ENCODE data around the gene USP28.

Gene USP28

DNA sequence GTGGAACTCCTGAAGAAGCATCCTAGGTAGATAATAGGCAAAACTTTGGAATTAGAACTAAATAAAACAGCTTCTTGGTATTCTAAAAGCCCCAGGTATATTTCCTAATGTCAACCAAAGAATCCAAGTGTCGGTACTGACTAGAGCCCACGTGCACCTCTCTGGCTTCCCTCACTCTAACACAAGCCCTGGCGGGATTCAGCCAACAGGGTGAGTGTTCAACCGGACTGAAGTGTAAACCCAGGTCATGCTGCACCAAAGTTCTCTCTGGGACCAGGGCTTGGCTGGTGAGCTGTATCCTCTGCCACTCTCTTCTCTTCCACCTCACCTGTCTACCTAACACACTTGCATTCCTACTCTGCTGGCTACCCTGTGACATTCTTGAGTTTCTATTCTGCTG lies 40.1 kb downstream of the USP28 start:
- no peak overlapping the region for H3K27ac Mint-ChIP-seq

DNA sequence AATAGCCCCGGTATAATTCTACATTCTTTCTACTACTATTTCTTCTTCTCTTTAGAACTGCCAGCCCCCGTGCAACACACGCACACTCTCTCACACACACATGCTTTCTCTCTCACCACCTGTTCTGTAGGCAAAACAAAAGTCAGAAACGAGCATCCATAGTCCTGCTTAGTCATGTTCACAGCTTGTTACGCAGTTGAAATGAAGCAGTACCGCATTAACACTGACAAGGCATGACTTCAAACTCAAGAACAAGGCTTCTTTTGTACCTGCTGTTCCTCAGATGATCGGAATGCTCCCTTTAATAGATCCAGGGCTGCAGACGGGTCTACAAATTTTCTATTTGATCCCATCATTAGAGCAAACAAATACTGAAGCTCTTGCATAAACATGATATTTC lies 42.2 kb downstream of the USP28 start:
- Mint-ChIP-seq H3K36me3 (ENCODE audit: low read depth) (peaks cover 17% of the 10 kb centered on the region), H3K27ac (no peak overlapping the region), H3K4me3 (no peak overlapping the region), H3K9me3 (no peaks in the 10 kb centered on the region), H3K4me1 (ENCODE audit: low read depth) (peaks cover 6% of the 10 kb centered on the region), H3K27me3 (no peaks in the 10 kb centered on the region)

More for the DNA sequence above, 40.1 kb downstream of the USP28 start:
- Mint-ChIP-seq H3K4me3 (no peak overlapping the region), H3K9me3 (no peaks in the 10 kb centered on the region), H3K36me3 (ENCODE audit: low read depth) (peaks cover 18% of the 10 kb centered on the region), H3K4me1 (ENCODE audit: low read depth) (peaks cover 11% of the 10 kb centered on the region), H3K27me3 (no peaks in the 10 kb centered on the region)

DNA sequence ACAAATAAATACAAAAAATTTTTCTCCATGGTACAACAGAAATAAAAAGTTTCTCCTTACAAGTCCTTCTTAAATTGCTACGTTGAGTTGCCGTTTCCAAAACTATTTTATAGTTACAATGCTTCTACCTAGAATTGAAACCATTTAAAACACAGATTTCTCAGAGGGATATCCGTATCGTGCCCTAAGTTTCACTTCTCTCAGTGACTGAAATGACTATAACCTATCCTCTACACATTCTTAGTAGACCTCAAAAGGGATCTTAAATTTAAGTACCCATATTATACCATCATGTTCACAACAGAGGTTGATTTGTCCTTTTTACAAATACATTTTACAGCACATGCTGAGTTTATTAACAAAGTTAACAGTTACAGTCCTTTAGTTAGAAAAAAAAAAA lies 44.1 kb downstream of the USP28 start:
- H3K27ac Mint-ChIP-seq, result no peak overlapping the region
- peaks cover 30% of the 10 kb centered on the region for H3K36me3 Mint-ChIP-seq (ENCODE audit: low read depth)
- no peak overlapping the region for H3K4me3 Mint-ChIP-seq
- no peaks in the 10 kb centered on the region for H3K9me3 Mint-ChIP-seq
- peaks cover 6% of the 10 kb centered on the region for H3K4me1 Mint-ChIP-seq (ENCODE audit: low read depth)
- no peaks in the 10 kb centered on the region for H3K27me3 Mint-ChIP-seq

DNA sequence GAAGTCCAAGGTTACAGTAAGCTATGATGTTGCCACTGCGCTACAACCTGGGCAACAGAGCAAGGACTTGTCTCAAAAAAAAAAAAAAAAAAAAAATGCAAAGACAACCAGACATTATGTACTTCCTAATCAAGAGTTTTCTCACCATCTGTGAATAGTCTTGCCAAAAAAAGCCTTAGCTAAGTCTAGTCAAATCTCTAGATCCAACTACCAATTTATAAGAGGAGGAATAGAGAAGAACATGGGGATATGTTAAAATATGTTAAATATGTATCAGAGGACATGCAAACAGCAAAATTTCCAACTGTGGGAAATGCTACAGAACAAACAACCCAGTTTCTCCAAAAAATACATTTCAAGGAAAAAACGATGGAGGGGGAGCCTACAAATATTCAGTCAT lies 45.6 kb downstream of the USP28 start:
- Mint-ChIP-seq H3K27me3 (no peaks in the 10 kb centered on the region), H3K4me1 (ENCODE audit: low read depth) (peaks cover 6% of the 10 kb centered on the region), H3K9me3 (no peaks in the 10 kb centered on the region), H3K4me3 (no peak overlapping the region), H3K36me3 (ENCODE audit: low read depth) (peaks cover 42% of the 10 kb centered on the region), H3K27ac (no peak overlapping the region)

DNA sequence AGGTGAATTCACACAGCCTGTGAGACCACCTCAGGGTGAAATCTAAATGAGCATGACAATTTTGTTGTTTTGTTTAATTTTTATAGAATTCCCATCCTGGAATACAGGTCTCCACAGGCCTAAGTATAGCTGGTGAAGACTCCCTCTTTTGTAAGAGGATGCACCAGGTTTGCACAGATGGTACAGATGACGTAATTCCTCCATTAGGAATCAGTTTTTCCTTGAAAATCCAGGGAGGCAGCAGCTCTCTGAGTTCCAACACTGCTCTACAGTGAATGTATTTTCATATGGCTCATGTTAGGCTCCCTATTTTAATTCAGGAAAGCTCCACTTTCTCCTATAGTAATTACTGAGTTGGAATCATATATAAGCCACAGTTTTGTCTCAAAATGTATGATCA lies 47.2 kb downstream of the USP28 start:
- peaks cover 6% of the 10 kb centered on the region for H3K4me1 Mint-ChIP-seq (ENCODE audit: low read depth)
- H3K9me3 Mint-ChIP-seq, result no peaks in the 10 kb centered on the region
- H3K36me3 Mint-ChIP-seq (ENCODE audit: low read depth), result peaks cover 48% of the 10 kb centered on the region
- no peak overlapping the region for H3K4me3 Mint-ChIP-seq
- H3K27me3 Mint-ChIP-seq, result no peaks in the 10 kb centered on the region
- H3K27ac Mint-ChIP-seq, result no peak overlapping the region

DNA sequence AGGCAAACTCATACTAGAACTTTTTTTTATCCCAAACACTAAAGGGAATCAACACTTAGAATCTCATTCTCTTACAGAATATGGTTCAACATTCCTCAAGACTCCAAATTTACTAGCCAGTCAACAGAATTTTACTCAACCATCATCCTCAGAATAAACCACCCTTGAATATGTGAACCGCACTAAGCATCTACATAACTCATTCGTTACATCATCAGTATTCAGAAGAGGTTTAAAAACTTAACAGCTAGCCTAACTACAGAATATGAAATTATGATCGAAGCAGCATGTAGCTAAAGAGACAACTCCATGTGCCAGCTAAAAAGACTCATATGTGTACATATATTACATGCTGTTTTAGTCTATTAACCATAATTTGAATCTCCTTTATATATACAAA lies 47.9 kb downstream of the USP28 start:
- Mint-ChIP-seq H3K9me3 (no peaks in the 10 kb centered on the region), H3K27ac (no peak overlapping the region), H3K4me1 (ENCODE audit: low read depth) (peaks cover 6% of the 10 kb centered on the region), H3K4me3 (no peak overlapping the region), H3K27me3 (no peaks in the 10 kb centered on the region), H3K36me3 (ENCODE audit: low read depth) (peaks cover 50% of the 10 kb centered on the region)

DNA sequence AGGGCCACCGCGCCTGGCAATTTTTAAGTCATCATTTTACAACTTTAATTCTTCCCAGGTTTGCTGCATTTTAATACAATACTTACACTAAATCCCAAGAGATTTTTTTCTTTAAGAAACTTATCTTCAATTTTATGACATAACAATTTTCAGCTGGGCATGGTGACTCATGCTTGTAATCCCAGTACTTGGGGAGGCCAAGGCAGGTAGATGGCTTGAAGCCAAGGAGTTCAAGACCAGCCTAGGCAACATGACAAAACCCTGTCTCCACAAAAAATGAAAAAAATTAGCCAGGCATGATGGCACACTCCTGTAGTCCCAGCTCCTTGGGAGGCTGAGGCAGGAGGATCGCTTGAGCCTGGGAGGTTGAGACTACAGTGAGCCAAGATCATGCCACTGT lies 56.9 kb downstream of the USP28 start:
- no peaks in the 10 kb centered on the region for H3K4me1 Mint-ChIP-seq (ENCODE audit: low read depth)
- no peaks in the 10 kb centered on the region for H3K9me3 Mint-ChIP-seq
- no peak overlapping the region for H3K27ac Mint-ChIP-seq
- no peaks in the 10 kb centered on the region for H3K27me3 Mint-ChIP-seq
- H3K36me3 Mint-ChIP-seq (ENCODE audit: low read depth), result peaks cover 53% of the 10 kb centered on the region
- no peak overlapping the region for H3K4me3 Mint-ChIP-seq

DNA sequence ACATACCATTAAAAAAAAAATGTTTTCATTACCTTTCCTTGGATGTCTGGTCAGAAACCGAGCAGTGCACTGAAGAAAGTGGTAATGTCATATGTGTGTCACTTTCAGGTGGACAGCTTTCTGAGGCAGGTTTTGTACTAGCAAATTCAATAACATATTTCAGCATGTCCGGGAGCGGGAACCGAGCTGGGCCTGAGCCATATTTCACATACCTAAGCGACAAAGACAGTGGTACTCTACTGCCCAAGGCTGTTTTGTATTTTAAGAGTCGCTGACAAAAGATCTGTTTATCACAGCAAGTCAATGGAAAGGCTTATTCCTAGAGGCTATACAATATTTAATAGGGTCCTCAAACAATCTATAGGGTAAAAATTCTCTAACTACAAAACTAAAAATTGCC lies 57.7 kb downstream of the USP28 start:
- Mint-ChIP-seq H3K27me3 (no peaks in the 10 kb centered on the region), H3K4me3 (no peak overlapping the region), H3K9me3 (no peaks in the 10 kb centered on the region), H3K27ac (no peak overlapping the region), H3K36me3 (ENCODE audit: low read depth) (peaks cover 51% of the 10 kb centered on the region), H3K4me1 (ENCODE audit: low read depth) (no peaks in the 10 kb centered on the region)

DNA sequence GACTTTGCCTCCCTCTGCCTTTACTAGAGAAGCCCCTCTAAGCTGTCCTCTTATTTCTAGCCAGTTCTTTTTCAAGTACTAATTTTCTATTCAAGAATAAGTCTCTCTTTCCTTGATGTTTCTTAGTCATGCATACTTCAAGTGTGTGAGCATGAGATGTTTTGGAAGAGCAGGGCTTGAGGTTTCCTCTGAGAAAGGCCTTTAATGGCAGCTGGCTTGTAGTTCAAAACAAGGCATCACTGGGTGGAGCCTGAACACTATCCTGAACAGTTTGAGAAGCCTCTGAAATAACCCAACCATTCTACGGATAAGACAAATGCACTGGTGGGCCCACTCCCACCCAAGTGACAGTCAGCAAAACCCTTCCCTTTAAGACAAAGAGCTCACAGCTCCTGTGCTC lies 58.2 kb downstream of the USP28 start:
- Mint-ChIP-seq H3K4me1 (ENCODE audit: low read depth) (no peaks in the 10 kb centered on the region), H3K9me3 (no peaks in the 10 kb centered on the region), H3K27me3 (no peaks in the 10 kb centered on the region), H3K27ac (no peak overlapping the region), H3K4me3 (no peak overlapping the region), H3K36me3 (ENCODE audit: low read depth) (peaks cover 53% of the 10 kb centered on the region)

DNA sequence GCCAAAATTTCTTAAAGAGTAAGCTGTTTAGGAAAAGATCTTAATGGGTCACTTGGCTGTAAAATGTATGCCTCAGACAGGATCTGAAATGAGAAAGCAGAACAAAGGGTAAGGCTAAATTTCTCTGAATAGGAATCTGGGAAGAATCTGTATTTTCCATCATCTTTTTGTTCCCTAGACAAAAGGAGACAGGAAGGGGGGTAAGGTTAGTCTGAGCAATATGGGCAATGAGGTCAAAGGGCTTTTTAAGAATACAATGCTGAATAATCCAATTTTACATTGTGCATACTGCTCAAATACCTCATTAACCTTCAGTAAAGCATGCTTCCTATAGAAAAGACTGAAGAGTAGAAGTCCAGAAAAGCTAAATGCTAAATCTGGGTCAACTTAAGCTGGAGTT lies 61.2 kb downstream of the USP28 start:
- Mint-ChIP-seq H3K27ac (no peak overlapping the region), H3K9me3 (no peaks in the 10 kb centered on the region), H3K36me3 (ENCODE audit: low read depth) (peaks cover 49% of the 10 kb centered on the region), H3K4me1 (ENCODE audit: low read depth) (no peaks in the 10 kb centered on the region), H3K4me3 (no peak overlapping the region), H3K27me3 (no peaks in the 10 kb centered on the region)

DNA sequence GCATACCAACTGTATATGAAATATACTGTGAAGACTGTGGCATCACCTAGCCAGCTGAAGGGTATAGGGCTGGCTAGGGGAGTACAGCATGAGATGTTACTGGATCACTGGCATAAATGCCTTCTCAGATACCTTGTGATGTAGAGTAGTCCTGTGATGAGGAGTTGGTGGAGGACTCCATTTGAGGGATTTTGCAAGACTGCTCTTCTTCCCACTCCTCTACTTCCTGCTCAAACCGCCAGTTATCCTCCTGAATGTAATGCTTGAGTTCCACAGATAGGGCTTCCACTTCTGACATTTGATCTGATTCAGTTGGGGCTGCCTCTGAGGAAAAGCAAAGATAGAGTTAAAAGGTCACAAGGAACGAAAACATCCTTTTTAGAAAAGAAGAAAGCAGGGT lies 66.4 kb downstream of the USP28 start:
- Mint-ChIP-seq H3K9me3 (no peaks in the 10 kb centered on the region), H3K27me3 (no peaks in the 10 kb centered on the region), H3K36me3 (ENCODE audit: low read depth) (peaks cover 53% of the 10 kb centered on the region), H3K4me1 (ENCODE audit: low read depth) (no peaks in the 10 kb centered on the region), H3K4me3 (no peak overlapping the region), H3K27ac (no peak overlapping the region)

DNA sequence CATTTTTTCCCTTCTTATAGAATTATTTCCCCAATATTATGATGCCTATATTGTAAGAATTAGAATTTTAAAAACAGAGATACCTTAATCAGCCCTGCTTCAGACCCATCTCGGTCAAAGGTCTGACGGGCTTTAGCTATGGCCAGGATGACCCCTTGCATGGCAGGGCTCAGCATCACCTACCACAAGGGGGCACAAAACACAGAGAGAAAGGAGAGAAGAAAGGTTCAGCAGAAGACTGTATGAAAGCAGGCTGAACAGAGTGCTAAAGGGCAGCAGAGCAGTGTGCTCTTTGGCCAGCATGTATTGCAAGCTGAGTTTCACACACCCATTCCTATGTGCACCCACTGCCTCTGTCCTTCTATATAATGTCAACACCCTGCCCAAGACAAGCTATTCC lies 69.0 kb downstream of the USP28 start:
- H3K4me1 Mint-ChIP-seq (ENCODE audit: low read depth), result no peaks in the 10 kb centered on the region
- no peak overlapping the region for H3K4me3 Mint-ChIP-seq
- H3K27ac Mint-ChIP-seq, result no peak overlapping the region
- no peaks in the 10 kb centered on the region for H3K27me3 Mint-ChIP-seq
- peaks cover 49% of the 10 kb centered on the region for H3K36me3 Mint-ChIP-seq (ENCODE audit: low read depth)
- no peaks in the 10 kb centered on the region for H3K9me3 Mint-ChIP-seq

DNA sequence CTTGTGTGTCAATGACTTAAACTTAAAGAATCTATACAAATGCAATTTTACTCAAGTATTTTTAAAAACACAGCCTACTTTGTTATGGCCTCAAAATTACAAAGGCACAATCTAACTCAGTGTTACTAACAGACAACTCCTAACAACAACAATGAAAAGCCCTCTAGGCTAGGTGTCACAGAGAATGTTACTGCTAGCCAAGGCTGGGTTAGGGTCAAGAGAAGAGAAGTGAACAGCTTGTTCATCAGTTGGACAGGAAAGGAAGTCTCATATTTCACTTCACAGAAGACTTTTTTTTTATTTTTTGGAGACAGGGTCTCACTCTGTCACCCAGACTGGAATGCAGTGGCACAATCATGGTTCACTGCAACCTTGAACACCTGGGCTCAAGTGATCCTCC lies 69.7 kb downstream of the USP28 start:
- H3K4me3 Mint-ChIP-seq, result no peak overlapping the region
- no peaks in the 10 kb centered on the region for H3K27me3 Mint-ChIP-seq
- H3K27ac Mint-ChIP-seq, result no peak overlapping the region
- no peaks in the 10 kb centered on the region for H3K9me3 Mint-ChIP-seq
- peaks cover 52% of the 10 kb centered on the region for H3K36me3 Mint-ChIP-seq (ENCODE audit: low read depth)
- H3K4me1 Mint-ChIP-seq (ENCODE audit: low read depth), result no peaks in the 10 kb centered on the region

DNA sequence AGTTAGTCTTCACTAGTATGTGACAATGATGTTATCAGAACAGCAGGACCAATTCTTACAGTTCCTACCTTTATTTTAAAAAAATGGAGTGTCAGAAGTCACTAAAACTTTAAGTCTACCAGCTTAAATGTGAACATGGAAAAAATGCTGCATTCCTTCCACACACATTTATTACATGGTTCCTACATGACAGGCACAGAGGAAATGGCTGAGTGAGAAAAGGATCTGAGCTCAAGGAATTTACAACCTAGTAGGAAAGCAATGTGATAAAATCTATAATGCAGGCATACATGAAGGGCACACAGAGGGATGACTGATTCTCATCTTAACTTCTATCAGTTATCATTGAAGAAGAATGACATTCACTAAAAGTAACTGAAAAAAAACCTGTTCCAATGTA lies 72.8 kb downstream of the USP28 start:
- peaks cover 52% of the 10 kb centered on the region for H3K36me3 Mint-ChIP-seq (ENCODE audit: low read depth)
- no peak overlapping the region for H3K27ac Mint-ChIP-seq
- H3K27me3 Mint-ChIP-seq, result no peaks in the 10 kb centered on the region
- no peak overlapping the region for H3K4me3 Mint-ChIP-seq
- H3K9me3 Mint-ChIP-seq, result no peaks in the 10 kb centered on the region
- H3K4me1 Mint-ChIP-seq (ENCODE audit: low read depth), result no peaks in the 10 kb centered on the region

DNA sequence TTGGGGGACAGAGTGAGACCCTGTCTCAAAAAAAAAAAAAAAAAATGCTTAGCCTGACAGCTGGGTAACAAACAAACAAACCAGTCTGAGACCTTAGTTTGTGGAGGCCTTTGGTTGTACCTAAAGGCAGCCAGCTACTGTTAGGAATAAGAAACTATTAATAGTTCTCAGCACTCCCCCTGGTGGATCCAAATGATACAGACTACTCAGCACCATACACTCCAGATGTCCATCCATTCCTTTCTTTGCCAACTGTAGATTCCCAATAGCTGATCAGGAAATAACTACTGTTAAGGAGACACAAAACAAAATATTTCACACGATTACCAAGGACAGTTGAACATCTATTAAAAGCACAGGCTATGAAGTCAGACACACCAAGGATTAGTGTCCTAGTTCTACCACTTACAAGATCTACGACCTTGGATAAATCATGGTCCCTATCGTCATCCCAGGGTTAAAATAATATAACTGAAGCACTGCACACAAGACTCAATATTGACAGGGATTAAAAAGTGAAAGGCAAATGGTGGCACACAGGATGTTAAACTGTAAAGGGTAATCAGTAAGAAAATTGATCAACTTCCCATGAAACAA lies 78.6 kb downstream of the USP28 start:
- Mint-ChIP-seq H3K4me3 (no peak overlapping the region), H3K27me3 (no peaks in the 10 kb centered on the region), H3K4me1 (ENCODE audit: low read depth) (no peaks in the 10 kb centered on the region), H3K9me3 (no peaks in the 10 kb centered on the region), H3K27ac (no peak overlapping the region), H3K36me3 (ENCODE audit: low read depth) (peaks cover 24% of the 10 kb centered on the region)

DNA sequence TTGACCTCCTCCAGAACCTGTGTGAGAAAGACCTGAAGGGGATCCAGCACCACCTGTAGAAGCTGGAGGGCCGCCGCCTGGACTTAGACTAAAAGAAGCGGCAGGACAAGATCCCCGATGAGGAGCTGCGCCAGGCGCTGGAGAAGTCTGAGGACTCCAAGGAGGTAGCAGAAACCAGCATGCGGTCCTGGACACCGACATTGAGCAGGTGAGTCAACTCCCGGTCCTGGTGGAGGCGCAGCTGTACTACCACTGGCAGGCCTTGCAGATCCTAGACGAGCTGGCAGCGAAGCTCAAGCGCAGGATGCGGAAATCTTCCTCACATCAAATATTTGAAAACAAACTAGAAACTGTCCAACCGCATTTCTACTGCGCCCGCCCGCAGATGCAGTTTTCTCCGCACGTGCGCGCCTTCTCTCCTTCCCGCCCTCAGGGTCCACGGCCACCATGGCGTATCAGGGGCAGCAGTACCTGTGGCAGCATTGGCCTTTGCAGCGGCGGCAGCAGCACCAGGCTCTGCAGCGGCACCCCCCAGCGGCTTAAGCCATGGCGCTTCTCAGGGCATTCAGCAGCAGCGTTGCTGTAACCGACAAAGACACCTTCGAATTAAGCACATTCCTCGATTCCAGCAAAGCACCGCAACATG lies 85.6 kb downstream of the USP28 start:
- no peak overlapping the region for H3K4me3 Mint-ChIP-seq
- H3K9me3 Mint-ChIP-seq, result no peaks in the 10 kb centered on the region
- H3K27ac Mint-ChIP-seq, result no peak overlapping the region
- H3K36me3 Mint-ChIP-seq (ENCODE audit: low read depth), result no peaks in the 10 kb centered on the region
- peaks cover 8% of the 10 kb centered on the region for H3K27me3 Mint-ChIP-seq
- H3K4me1 Mint-ChIP-seq (ENCODE audit: low read depth), result no peaks in the 10 kb centered on the region
